Subcutaneous adipose tissue (tissue), 4 donors: ENCODE results near the gene MREG. TPM values are rescaled to one million over a fixed set of nuclear protein-coding genes. Genes with fewer than 3 reads are reported as not detected.

Experiments
- CTCF ChIP-seq: fragments of 450-650 bp; IDR thresholded peaks from one replicate; pipeline ENCODE4 v1.5.1; 2016; ENCODE audit warnings: low read depth, mild to moderate bottlenecking, control low read depth, antibody characterized with exemption, moderate library complexity
- total RNA-seq, 4 donors: library from RNA; depleted of rRNA; stranded (reverse); fragments of >200 nt; gene quantifications; one replicate each; pipeline ENCODE4 v1.1.0, GENCODE V29; 2016

Gene MREG
- total RNA-seq, 4 donors from 2014 or later, result 3.3 to 13.1 (median 5.7) TPM

GRCh38 chr2:216049452-216049851 is 36.1 kb upstream of the MREG start:
- TF ChIP-seq CTCF, result no peak

GRCh38 chr2:216047397-216047796 is 34.0 kb upstream of the MREG start:
- no peak for TF ChIP-seq CTCF

- no peak for TF ChIP-seq CTCF
These were observed 31.6 kb upstream of the MREG start for GRCh38 chr2:216044883-216045486.

- no peak for TF ChIP-seq CTCF
These were observed 30.6 kb upstream of the MREG start for GRCh38 chr2:216043949-216044348.

GRCh38 chr2:216041438-216041837 is 28.1 kb upstream of the MREG start:
- TF ChIP-seq CTCF, result no peak

- no peak for TF ChIP-seq CTCF
These were observed 26.6 kb upstream of the MREG start for GRCh38 chr2:216039918-216040317.

- TF ChIP-seq CTCF, result no peak
These were observed 20.7 kb upstream of the MREG start for GRCh38 chr2:216034065-216034464.

GRCh38 chr2:216033403-216033802 is 20.1 kb upstream of the MREG start:
- no peak for TF ChIP-seq CTCF
